Loucy (cell line): ENCODE data around the gene RASGRP1.

ENCODE experiments used
- H2AFZ ChIP-seq: fragments of 200-600 bp; sonication (generic); 2 replicates; pipeline ENCODE4 v1.6.0; 2016; ENCODE audit warnings: antibody characterized with exemption, mild to moderate bottlenecking, low read length, moderate library complexity
- H3F3A ChIP-seq: fragments of 200-600 bp; 2 replicates; pipeline ENCODE4 v1.6.0; 2016; ENCODE audit warnings: antibody characterized with exemption, low read depth, mild to moderate bottlenecking
- H3K27me3 ChIP-seq: fragments of 200-600 bp; sonication (generic); 2 replicates; pipeline ENCODE4 v1.6.1; 2014; ENCODE audit warnings: low read length, mild to moderate bottlenecking; ENCODE audit not compliant: insufficient read depth, poor library complexity, severe bottlenecking
- H3K36me3 ChIP-seq: fragments of 200-600 bp; sonication (generic); 2 replicates; pipeline ENCODE4 v1.6.1; 2016; ENCODE audit warnings: low read length; ENCODE audit not compliant: insufficient read depth
- H3K4me1 ChIP-seq: fragments of 200-600 bp; sonication (generic); 2 replicates; pipeline ENCODE4 v1.5.1; 2014; ENCODE audit warnings: low read length, mild to moderate bottlenecking; ENCODE audit not compliant: insufficient read depth, poor library complexity, severe bottlenecking
- H3K4me2 ChIP-seq: fragments of 200-600 bp; sonication (generic); 2 replicates; pipeline ENCODE4 v1.6.0; 2014; ENCODE audit warnings: antibody characterized with exemption, low read length, low read depth, mild to moderate bottlenecking; ENCODE audit not compliant: poor library complexity, severe bottlenecking
- H3K4me3 ChIP-seq: fragments of 200-600 bp; sonication (generic); 2 replicates; pipeline ENCODE4 v1.5.1; 2014; ENCODE audit warnings: low read length, mild to moderate bottlenecking, mixed read lengths; ENCODE audit not compliant: poor library complexity, severe bottlenecking
- H3K79me2 ChIP-seq: fragments of 200-600 bp; sonication (generic); 2 replicates; pipeline ENCODE4 v1.6.1; 2014; ENCODE audit warnings: low read length; ENCODE audit not compliant: insufficient read depth
- H3K9ac ChIP-seq: fragments of 200-600 bp; sonication (generic); 2 replicates; pipeline ENCODE4 v1.6.0; 2014; ENCODE audit warnings: mild to moderate bottlenecking, low read depth, low read length, moderate library complexity; ENCODE audit not compliant: poor library complexity, severe bottlenecking
- H3K9me2 ChIP-seq: fragments of 200-600 bp; sonication (generic); replicated peaks from 2 replicates; pipeline ENCODE4 v1.6.1; 2016; ENCODE audit warnings: low read depth, low read length, mixed read lengths
- H3K9me3 ChIP-seq: fragments of 200-600 bp; sonication (generic); 2 replicates; pipeline ENCODE4 v1.6.1; 2014; ENCODE audit warnings: mild to moderate bottlenecking, antibody characterized with exemption, low read length, low read depth; ENCODE audit not compliant: insufficient read depth
- H4K20me1 ChIP-seq: fragments of 200-600 bp; sonication (generic); 2 replicates; pipeline ENCODE4 v1.6.0; 2014; ENCODE audit warnings: antibody characterized with exemption, low read length, mild to moderate bottlenecking; ENCODE audit not compliant: insufficient read depth, poor library complexity, severe bottlenecking
- EZH2phosphoT487 ChIP-seq: fragments of 200-600 bp; IDR thresholded peaks from 2 replicates; pipeline ENCODE4 v1.6.1; 2018; ENCODE audit warnings: antibody characterized with exemption, mild to moderate bottlenecking, moderate library complexity, borderline replicate concordance
- TF ChIP-seq, protein P1 (sequence below): fragments of 200-600 bp; sonication (generic); conservative IDR thresholded peaks from 2 replicates; pipeline ENCODE4 v1.5.1; 2014; ENCODE audit warnings: mild to moderate bottlenecking, antibody characterized with exemption, low read length

RASGRP1 gene

DNA sequence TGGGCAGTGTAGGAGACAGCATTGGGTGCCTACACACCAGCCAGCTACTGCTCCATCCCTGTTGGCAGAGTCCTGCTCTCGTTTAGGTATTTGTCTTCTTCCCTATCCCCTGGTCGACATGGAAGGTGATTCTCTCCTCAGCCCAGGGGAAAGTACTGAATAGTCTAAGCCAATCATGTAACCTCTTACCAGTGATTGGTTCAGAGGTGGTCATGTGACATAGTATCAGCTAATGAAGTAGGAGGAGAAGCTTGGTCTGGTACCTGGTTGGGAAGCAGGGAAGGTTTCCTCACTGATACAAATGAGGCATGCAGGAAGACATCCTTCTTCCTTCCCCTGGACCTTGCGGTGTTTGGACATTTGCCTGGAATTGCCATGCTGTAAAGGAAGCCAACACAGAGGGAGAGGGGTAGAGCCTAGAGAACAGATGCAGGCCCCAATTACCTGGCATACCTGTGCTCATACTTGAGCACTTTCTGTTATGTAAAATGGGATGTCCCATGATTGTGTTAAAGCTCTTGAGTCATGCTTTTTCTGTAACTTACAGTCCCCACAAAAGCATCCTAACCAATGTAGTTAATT is 32.7 kb upstream of the RASGRP1 start:
- Histone ChIP-seq H2AFZ (no peak overlapping the region), H4K20me1 (no peaks in the 10 kb centered on the region), H3K9me3 (no peaks in the 10 kb centered on the region), H3K27me3 (no peaks in the 10 kb centered on the region), H3K4me2 (no peak overlapping the region), H3K4me3 (no peak overlapping the region), H3K4me1 (peaks cover 9% of the 10 kb centered on the region), H3F3A (no peaks in the 10 kb centered on the region), H3K79me2 (no peaks in the 10 kb centered on the region), H3K36me3 (no peaks in the 10 kb centered on the region), H3K9ac (no peak overlapping the region), H3K9me2 (no peaks in the 10 kb centered on the region)
- no peak for TF ChIP-seq EZH2phosphoT487
- TF ChIP-seq, protein P1, sequence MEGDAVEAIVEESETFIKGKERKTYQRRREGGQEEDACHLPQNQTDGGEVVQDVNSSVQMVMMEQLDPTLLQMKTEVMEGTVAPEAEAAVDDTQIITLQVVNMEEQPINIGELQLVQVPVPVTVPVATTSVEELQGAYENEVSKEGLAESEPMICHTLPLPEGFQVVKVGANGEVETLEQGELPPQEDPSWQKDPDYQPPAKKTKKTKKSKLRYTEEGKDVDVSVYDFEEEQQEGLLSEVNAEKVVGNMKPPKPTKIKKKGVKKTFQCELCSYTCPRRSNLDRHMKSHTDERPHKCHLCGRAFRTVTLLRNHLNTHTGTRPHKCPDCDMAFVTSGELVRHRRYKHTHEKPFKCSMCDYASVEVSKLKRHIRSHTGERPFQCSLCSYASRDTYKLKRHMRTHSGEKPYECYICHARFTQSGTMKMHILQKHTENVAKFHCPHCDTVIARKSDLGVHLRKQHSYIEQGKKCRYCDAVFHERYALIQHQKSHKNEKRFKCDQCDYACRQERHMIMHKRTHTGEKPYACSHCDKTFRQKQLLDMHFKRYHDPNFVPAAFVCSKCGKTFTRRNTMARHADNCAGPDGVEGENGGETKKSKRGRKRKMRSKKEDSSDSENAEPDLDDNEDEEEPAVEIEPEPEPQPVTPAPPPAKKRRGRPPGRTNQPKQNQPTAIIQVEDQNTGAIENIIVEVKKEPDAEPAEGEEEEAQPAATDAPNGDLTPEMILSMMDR = no peak

DNA sequence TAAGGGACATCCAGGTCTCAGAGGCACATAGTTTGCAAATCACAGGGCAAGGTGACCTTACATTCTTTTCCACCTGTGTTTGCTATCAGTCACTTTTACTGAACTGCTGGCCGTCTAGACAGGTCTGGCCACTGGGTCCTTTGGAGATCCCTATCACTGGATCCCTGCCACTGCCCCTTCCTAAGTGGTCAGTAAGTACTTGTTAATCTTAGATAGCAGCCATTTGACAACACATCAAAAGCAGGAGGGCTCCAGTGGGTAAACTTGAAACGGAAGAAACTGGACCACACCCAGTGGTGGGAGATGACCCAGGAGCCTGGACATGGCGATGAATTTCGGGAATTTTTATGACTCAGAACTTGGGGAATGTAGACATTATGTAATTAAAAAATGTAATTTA is 28.9 kb upstream of the RASGRP1 start:
- H3K36me3 ChIP-seq = no peaks in the 10 kb centered on the region
- H3K4me3 ChIP-seq = no peak overlapping the region
- H3K9me2 ChIP-seq = no peaks in the 10 kb centered on the region
- no peak overlapping the region for H2AFZ ChIP-seq
- peaks cover 7% of the 10 kb centered on the region for H3K4me1 ChIP-seq
- no peak overlapping the region for H3K9ac ChIP-seq
- H3F3A ChIP-seq = no peaks in the 10 kb centered on the region
- no peaks in the 10 kb centered on the region for H3K27me3 ChIP-seq
- H4K20me1 ChIP-seq = no peaks in the 10 kb centered on the region
- H3K9me3 ChIP-seq = no peaks in the 10 kb centered on the region
- H3K4me2 ChIP-seq = no peak overlapping the region
- no peaks in the 10 kb centered on the region for H3K79me2 ChIP-seq
- TF ChIP-seq, protein P1 = no peak
- no peak for TF ChIP-seq EZH2phosphoT487

DNA sequence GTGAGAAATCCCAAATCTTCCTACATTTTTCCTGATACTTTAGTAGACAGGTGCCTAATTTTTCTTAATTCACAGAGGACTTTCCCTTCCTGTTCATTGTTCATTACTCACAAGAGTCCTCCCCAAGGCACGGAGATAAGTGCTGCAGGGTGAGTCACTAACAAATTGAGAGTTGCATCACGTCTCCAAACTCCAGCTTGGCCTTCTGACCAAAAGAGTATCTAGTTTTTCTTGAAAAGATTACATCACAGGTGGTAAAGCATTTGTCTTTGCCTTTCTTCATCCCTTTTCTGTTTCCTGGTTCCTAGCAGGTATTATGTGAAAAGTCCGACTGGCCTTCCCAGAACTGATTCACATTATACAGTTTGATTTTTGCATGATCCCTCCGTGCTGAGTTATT is 24.9 kb upstream of the RASGRP1 start:
- H2AFZ ChIP-seq = no peak overlapping the region
- no peaks in the 10 kb centered on the region for H3K9me2 ChIP-seq
- no peaks in the 10 kb centered on the region for H3K36me3 ChIP-seq
- no peaks in the 10 kb centered on the region for H4K20me1 ChIP-seq
- H3K4me2 ChIP-seq = no peak overlapping the region
- no peaks in the 10 kb centered on the region for H3K9me3 ChIP-seq
- peaks cover 4% of the 10 kb centered on the region for H3K4me1 ChIP-seq
- H3K9ac ChIP-seq = no peak overlapping the region
- no peaks in the 10 kb centered on the region for H3K79me2 ChIP-seq
- no peaks in the 10 kb centered on the region for H3K27me3 ChIP-seq
- H3F3A ChIP-seq = no peaks in the 10 kb centered on the region
- no peak overlapping the region for H3K4me3 ChIP-seq
- no peak for TF ChIP-seq EZH2phosphoT487
- TF ChIP-seq, protein P1 = no peak
